Ishikawa (cell line): Measurements from ENCODE around the gene ANKRD11.

Source experiments
- CEBPB ChIP-seq: IDR thresholded peaks from 2 replicates; pipeline ENCODE4 v1.6.1; 2012
- CREB1 ChIP-seq: IDR thresholded peaks from 2 replicates; pipeline ENCODE4 v1.6.1; 2012; ENCODE audit warnings: low read depth
- EP300 ChIP-seq: IDR thresholded peaks from 2 replicates; pipeline ENCODE4 v1.6.1; 2012; ENCODE audit warnings: borderline replicate concordance
- FOXM1 ChIP-seq: IDR thresholded peaks from 2 replicates; pipeline ENCODE4 v1.6.1; 2012; ENCODE audit warnings: low read depth, borderline replicate concordance
- NFIC ChIP-seq: IDR thresholded peaks from 2 replicates; pipeline ENCODE4 v1.6.1; 2012
- RAD21 ChIP-seq: IDR thresholded peaks from 2 replicates; pipeline ENCODE4 v1.6.1; 2012; ENCODE audit warnings: low read depth
- TEAD4 ChIP-seq: IDR thresholded peaks from 2 replicates; pipeline ENCODE4 v1.6.1; 2012
- YY1 ChIP-seq: IDR thresholded peaks from 2 replicates; pipeline ENCODE4 v1.6.1; 2012; ENCODE audit warnings: low read depth
- ZBTB7A ChIP-seq: IDR thresholded peaks from 2 replicates; pipeline ENCODE4 v1.6.1; 2012; ENCODE audit warnings: low read depth
- TF ChIP-seq, protein P1 (sequence below): IDR thresholded peaks from 2 replicates; pipeline ENCODE4 v1.6.1; 2012

- TF ChIP-seq EP300 (no peak), CREB1 (no peak), NFIC (no peak), YY1 (no peak), TEAD4 (peak; percentile 65), FOXM1 (no peak), RAD21 (no peak), CEBPB (no peak), ZBTB7A (no peak)
- TF ChIP-seq, protein P1, sequence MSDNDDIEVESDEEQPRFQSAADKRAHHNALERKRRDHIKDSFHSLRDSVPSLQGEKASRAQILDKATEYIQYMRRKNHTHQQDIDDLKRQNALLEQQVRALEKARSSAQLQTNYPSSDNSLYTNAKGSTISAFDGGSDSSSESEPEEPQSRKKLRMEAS = 0 out of 2 replicates have a peak, but pooled peaks have one; percentile 3
Measured at GRCh38 chr16:89363621-89364393, 126.6 kb downstream of the ANKRD11 start.
